ENCODE measurements around the gene RBM10. TPM values are rescaled to one million over a fixed set of nuclear protein-coding genes. Genes with fewer than 3 reads are reported as not detected.
A peak's percentile ranks its signal among the peaks of the same experiment; 100 is the strongest.

Gene RBM10
- total and polyA plus RNA-seq, 3 experiments from 2014 or later = 37.8 to 74.8 (median 74.5) TPM

GRCh38 chrX:47226531-47227333 lies 81.7 kb downstream of the RBM10 start:
- Histone ChIP-seq H3K27ac (ENCODE audit: low read depth, low read length) (no peak overlapping the region), H3K27me3 (ENCODE audit: insufficient read depth, low read length, poor library complexity, severe bottlenecking) (no peaks in the 10 kb centered on the region), H3K4me1 (ENCODE audit: insufficient read depth, low read length) (no peaks in the 10 kb centered on the region), H3K9me3 (ENCODE audit: low read length) (no peaks in the 10 kb centered on the region), H3K4me3 (ENCODE audit: low read length) (no peak overlapping the region), H3K36me3 (ENCODE audit: insufficient read depth, low read length) (peaks cover 21% of the 10 kb centered on the region)
- Mint-ChIP-seq H3K27me3 (peaks cover 0 to 5% of the 10 kb centered on the region in 2 donors), H3K27ac (peak overlapping the region in 1 of 8 donors; percentile 32), H3K36me3 (peaks cover 5 to 63% (median 14%) of the 10 kb centered on the region in 3 donors), H3K9me3 (no peaks in the 10 kb centered on the region), H3K4me1 (peaks cover 1 to 9% (median 5%) of the 10 kb centered on the region in 3 donors), H3K4me3 (no peak overlapping the region)
- CTCF ChIA-PET = no interaction called here
- POLR2A ChIA-PET = no interaction called here
- DNase-seq = no peak

- Histone ChIP-seq H3K27ac (ENCODE audit: low read depth, low read length) (no peak overlapping the region), H3K27me3 (ENCODE audit: insufficient read depth, low read length, poor library complexity, severe bottlenecking) (no peaks in the 10 kb centered on the region), H3K9me3 (ENCODE audit: low read length) (no peaks in the 10 kb centered on the region), H3K36me3 (ENCODE audit: insufficient read depth, low read length) (peaks cover 21% of the 10 kb centered on the region), H3K4me3 (ENCODE audit: low read length) (no peak overlapping the region), H3K4me1 (ENCODE audit: insufficient read depth, low read length) (peaks cover 1% of the 10 kb centered on the region)
- Mint-ChIP-seq H3K9me3 (no peaks in the 10 kb centered on the region), H3K27me3 (peaks cover 0 to 5% of the 10 kb centered on the region in 2 donors), H3K27ac (peak overlapping the region in 1 of 8 donors; percentile 26), H3K4me1 (peaks cover 5 to 6% (median 5%) of the 10 kb centered on the region in 3 donors), H3K36me3 (peaks cover 5 to 60% (median 14%) of the 10 kb centered on the region in 3 donors), H3K4me3 (no peak overlapping the region)
- ChIA-PET CTCF (no interaction called here), POLR2A (no interaction called here)
- no peak for DNase-seq
Measured at GRCh38 chrX:47227334-47227583, 82.2 kb downstream of the RBM10 start.

- H3K4me3 Mint-ChIP-seq = no peak overlapping the region
- H3K4me1 Mint-ChIP-seq = peaks cover 6 to 12% (median 10%) of the 10 kb centered on the region in 3 donors
- POLR2A ChIA-PET = interaction anchor here (1.7 kb wide), 1 partner anchor 11 kb away, joined by 4 read pairs; no protein-coding TSS in a partner anchor
- peaks cover 5 to 58% (median 14%) of the 10 kb centered on the region in 3 donors for H3K36me3 Mint-ChIP-seq
- no peak overlapping the region for H3K27ac Mint-ChIP-seq
- H3K27me3 Mint-ChIP-seq = peaks cover 0 to 7% of the 10 kb centered on the region in 2 donors
- Histone ChIP-seq H3K4me1 (ENCODE audit: insufficient read depth, low read length) (peaks cover 6% of the 10 kb centered on the region), H3K9me3 (ENCODE audit: low read length) (no peaks in the 10 kb centered on the region), H3K27me3 (ENCODE audit: insufficient read depth, low read length, poor library complexity, severe bottlenecking) (no peaks in the 10 kb centered on the region), H3K4me3 (ENCODE audit: low read length) (no peak overlapping the region), H3K36me3 (ENCODE audit: insufficient read depth, low read length) (peaks cover 14% of the 10 kb centered on the region), H3K27ac (ENCODE audit: low read depth, low read length) (no peak overlapping the region)
- CTCF ChIA-PET = no interaction called here
- no peak for DNase-seq
- H3K9me3 Mint-ChIP-seq = no peaks in the 10 kb centered on the region
Measured at GRCh38 chrX:47228550-47229270, 83.7 kb downstream of the RBM10 start.

- H3K4me1 Mint-ChIP-seq = peaks cover 10 to 16% (median 13%) of the 10 kb centered on the region in 3 donors
- peaks cover 9% of the 10 kb centered on the region for H3K36me3 ChIP-seq (ENCODE audit: insufficient read depth, low read length)
- DNase-seq = no peak
- POLR2A ChIA-PET = interaction anchor here (1.7 kb wide), 1 partner anchor 12 kb away, joined by 4 read pairs; no protein-coding TSS in a partner anchor
- H3K27me3 Mint-ChIP-seq = peaks cover 0 to 7% of the 10 kb centered on the region in 2 donors
- peaks cover 8% of the 10 kb centered on the region for H3K4me1 ChIP-seq (ENCODE audit: insufficient read depth, low read length)
- H3K36me3 Mint-ChIP-seq = peaks cover 5 to 51% (median 14%) of the 10 kb centered on the region in 3 donors
- H3K4me3 ChIP-seq (ENCODE audit: low read length) = no peak overlapping the region
- no peaks in the 10 kb centered on the region for H3K9me3 Mint-ChIP-seq
- no peak overlapping the region for H3K27ac ChIP-seq (ENCODE audit: low read depth, low read length)
- no peaks in the 10 kb centered on the region for H3K9me3 ChIP-seq (ENCODE audit: low read length)
- H3K27ac Mint-ChIP-seq = peak overlapping the region in 2 of 8 donors; percentile 72 to 75
- H3K27me3 ChIP-seq (ENCODE audit: insufficient read depth, low read length, poor library complexity, severe bottlenecking) = no peaks in the 10 kb centered on the region
- CTCF ChIA-PET = interaction anchor here (0.6 kb wide), 1 partner anchor 54 kb away, joined by 3 read pairs; no protein-coding TSS in a partner anchor
- no peak overlapping the region for H3K4me3 Mint-ChIP-seq
Measured at GRCh38 chrX:47229427-47229826, 84.4 kb downstream of the RBM10 start.

GRCh38 chrX:47230136-47230868 lies 85.3 kb downstream of the RBM10 start:
- peak overlapping the region in 5 of 8 donors; percentile 7 to 76 (median 23) for H3K27ac Mint-ChIP-seq
- peaks cover 0 to 7% of the 10 kb centered on the region in 2 donors for H3K27me3 Mint-ChIP-seq
- H3K9me3 Mint-ChIP-seq = no peaks in the 10 kb centered on the region
- H3K4me1 Mint-ChIP-seq = peaks cover 15 to 22% (median 21%) of the 10 kb centered on the region in 3 donors
- H3K27ac ChIP-seq (ENCODE audit: low read depth, low read length) = no peak overlapping the region
- no peaks in the 10 kb centered on the region for H3K27me3 ChIP-seq (ENCODE audit: insufficient read depth, low read length, poor library complexity, severe bottlenecking)
- CTCF ChIA-PET = interaction anchor here (0.6 kb wide), 1 partner anchor 53 kb away, joined by 3 read pairs; no protein-coding TSS in a partner anchor
- peaks cover under 1% of the 10 kb centered on the region for H3K36me3 ChIP-seq (ENCODE audit: insufficient read depth, low read length)
- H3K4me1 ChIP-seq (ENCODE audit: insufficient read depth, low read length) = peaks cover 14% of the 10 kb centered on the region
- H3K4me3 Mint-ChIP-seq = peak overlapping the region in 3 of 7 donors; percentile 29 to 91 (median 33)
- peaks cover 5 to 44% (median 12%) of the 10 kb centered on the region in 3 donors for H3K36me3 Mint-ChIP-seq
- POLR2A ChIA-PET = no interaction called here
- DNase-seq = no peak
- no peak overlapping the region for H3K4me3 ChIP-seq (ENCODE audit: low read length)
- no peaks in the 10 kb centered on the region for H3K9me3 ChIP-seq (ENCODE audit: low read length)

- peaks cover 0 to 7% of the 10 kb centered on the region in 2 donors for H3K27me3 Mint-ChIP-seq
- peaks cover 23 to 30% (median 29%) of the 10 kb centered on the region in 3 donors for H3K4me1 Mint-ChIP-seq
- H3K36me3 Mint-ChIP-seq = peaks cover 4 to 41% (median 7%) of the 10 kb centered on the region in 3 donors
- Histone ChIP-seq H3K4me1 (ENCODE audit: insufficient read depth, low read length) (peaks cover 22% of the 10 kb centered on the region), H3K9me3 (ENCODE audit: low read length) (no peaks in the 10 kb centered on the region), H3K36me3 (ENCODE audit: insufficient read depth, low read length) (no peaks in the 10 kb centered on the region), H3K27me3 (ENCODE audit: insufficient read depth, low read length, poor library complexity, severe bottlenecking) (no peaks in the 10 kb centered on the region), H3K4me3 (ENCODE audit: low read length) (no peak overlapping the region), H3K27ac (ENCODE audit: low read depth, low read length) (no peak overlapping the region)
- peak overlapping the region in 5 of 8 donors; percentile 46 to 98 (median 60) for H3K27ac Mint-ChIP-seq
- CTCF ChIA-PET = no interaction called here
- no peak for DNase-seq
- H3K4me3 Mint-ChIP-seq = peak overlapping the region in 2 of 7 donors; percentile 2 to 67
- H3K9me3 Mint-ChIP-seq = no peaks in the 10 kb centered on the region
- POLR2A ChIA-PET = no interaction called here
Measured at GRCh38 chrX:47231167-47231566, 86.1 kb downstream of the RBM10 start.

GRCh38 chrX:47232197-47232802 lies 87.3 kb downstream of the RBM10 start:
- CTCF ChIA-PET = interaction anchor here (0.9 kb wide), 1 partner anchor 152 kb away, joined by 3 read pairs; no protein-coding TSS in a partner anchor
- Histone ChIP-seq H3K4me1 (ENCODE audit: insufficient read depth, low read length) (peaks cover 25% of the 10 kb centered on the region), H3K27ac (ENCODE audit: low read depth, low read length) (peak overlapping the region; percentile 96), H3K36me3 (ENCODE audit: insufficient read depth, low read length) (no peaks in the 10 kb centered on the region), H3K4me3 (ENCODE audit: low read length) (peak overlapping the region; percentile 71), H3K9me3 (ENCODE audit: low read length) (no peaks in the 10 kb centered on the region), H3K27me3 (ENCODE audit: insufficient read depth, low read length, poor library complexity, severe bottlenecking) (no peaks in the 10 kb centered on the region)
- Mint-ChIP-seq H3K36me3 (peaks cover 0 to 31% (median 1%) of the 10 kb centered on the region in 3 donors), H3K9me3 (no peaks in the 10 kb centered on the region), H3K27me3 (peaks cover 0 to 7% of the 10 kb centered on the region in 2 donors), H3K27ac (peak overlapping the region; percentile 91 to 99 (median 98)), H3K4me1 (peaks cover 35 to 41% (median 37%) of the 10 kb centered on the region in 3 donors), H3K4me3 (peak overlapping the region; percentile 92 to 99 (median 93))
- POLR2A ChIA-PET = interaction anchor here (0.5 to 2.4 kb wide), 6 partner anchors 14 to 152 kb away, joined by 3 to 65 read pairs (median 8); partner anchors contain the start of genes CDK16, NDUFB11 and RBM10
- DNase-seq = no peak

Data from CD8-positive, alpha-beta memory T cell (primary cell).